GM18858 (cell line): ENCODE measurements around the gene IDH1.
"Not testable (repeated sequence)": the region's sequence is repeated elsewhere in the genome, so short reads cannot be mapped to it uniquely, and the experiment has no call there.

Experiments used
- ATAC-seq: cut with Tn5 transposase; IDR thresholded peaks from one replicate; pipeline ENCODE4 v1.9.1; 2021; ENCODE audit not compliant: unreplicated experiment

Gene IDH1

DNA sequence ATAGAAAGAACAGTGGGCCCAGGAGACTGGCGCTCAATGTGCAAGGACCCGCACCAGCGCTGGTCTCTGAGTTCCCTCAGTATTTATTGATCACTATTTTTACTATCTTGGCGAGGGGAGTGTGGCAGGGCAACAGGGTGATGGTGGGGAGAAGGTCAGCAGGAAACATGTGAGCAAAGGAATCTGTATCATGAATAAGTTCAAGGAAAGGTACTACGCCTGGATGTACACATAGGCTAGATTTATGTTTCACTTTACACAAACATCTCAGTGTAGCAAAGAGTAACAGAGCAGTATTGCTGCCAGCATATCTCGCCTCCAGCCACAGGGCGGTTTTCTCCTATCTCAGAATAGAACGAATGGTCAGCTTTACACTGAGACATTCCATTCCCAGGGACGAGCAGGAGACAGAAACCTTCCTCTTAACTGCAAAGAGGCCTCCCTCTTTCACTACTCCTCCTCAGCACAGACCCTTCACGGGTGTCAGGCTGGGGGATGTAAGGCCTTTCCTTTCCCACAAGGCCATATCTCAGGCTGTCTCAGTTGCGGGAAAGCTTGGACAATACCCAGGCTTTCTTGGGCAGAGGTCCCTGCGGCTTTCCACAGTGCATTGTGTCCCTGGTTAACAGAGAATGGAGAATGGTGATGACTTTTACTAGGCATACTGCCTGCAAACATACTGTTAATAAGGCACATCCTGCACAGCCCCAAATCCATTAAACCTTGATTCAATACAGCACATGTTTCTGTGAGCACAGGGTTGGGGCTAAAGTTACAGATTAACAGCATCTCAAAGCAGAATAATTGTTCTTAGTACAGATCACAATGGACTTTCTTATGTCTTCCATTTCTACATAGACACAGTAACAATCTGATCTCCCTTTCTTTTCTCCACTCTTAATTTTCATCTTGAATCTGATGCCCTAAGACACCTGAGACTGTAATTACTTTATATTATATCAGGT is 2.3 kb upstream of the IDH1 start:
- ATAC-seq: not testable (repeated sequence)

DNA sequence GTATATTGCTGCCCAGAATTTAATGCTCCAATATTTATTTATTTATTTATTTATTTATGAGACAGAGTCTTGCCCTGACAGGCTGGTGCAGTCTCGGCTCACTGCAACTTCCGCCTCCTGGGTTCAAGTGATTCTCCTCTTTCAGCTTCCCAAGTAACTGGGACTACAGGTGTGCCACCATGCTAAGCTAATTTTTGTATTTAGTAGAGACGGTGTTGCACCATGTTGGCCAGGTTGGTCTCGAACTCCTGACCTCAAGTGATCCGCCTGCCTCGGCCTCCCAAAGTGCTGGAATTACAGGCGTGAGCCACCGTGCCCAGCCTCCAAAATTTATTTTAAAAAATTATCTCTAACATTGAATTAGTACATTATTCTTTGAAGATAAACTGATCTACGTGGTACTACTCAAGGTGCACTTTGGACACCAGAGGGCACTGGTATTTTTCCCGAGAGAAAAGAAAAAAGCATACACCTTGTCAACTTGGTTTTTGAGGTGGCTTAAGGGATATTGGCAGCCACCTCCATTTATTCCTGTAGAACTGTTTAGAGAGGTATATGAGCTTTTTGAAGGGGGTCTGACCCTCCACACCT is 1.4 kb upstream of the IDH1 start:
- no peak for ATAC-seq

DNA sequence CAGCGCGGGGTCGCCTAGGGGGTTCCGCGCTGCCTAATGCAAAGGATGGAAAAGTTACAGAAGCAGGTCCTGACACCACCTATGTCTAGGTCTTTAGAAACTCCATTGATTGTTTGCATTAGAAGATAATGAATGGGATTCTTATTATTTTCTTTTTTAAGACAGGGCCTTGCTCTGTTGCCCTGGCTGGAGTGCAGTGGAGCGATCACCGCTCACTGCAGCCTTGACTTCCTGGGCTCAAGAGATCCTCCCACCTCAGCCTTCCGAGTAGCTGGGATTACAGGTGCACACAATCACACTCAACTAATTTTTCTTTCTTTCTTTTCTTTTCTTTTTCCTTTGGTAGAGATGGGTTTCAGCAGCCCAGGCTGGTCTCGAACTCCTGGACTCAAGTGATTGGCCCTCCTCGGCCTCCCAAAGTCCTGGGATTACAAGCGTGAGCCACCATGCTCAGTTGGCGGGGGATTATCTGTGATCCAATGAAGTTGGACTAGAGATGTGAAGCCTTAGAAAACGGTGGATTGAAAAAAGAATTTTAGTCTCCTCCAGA is 761 bp upstream of the IDH1 start:
- peak; percentile 6 for ATAC-seq

DNA sequence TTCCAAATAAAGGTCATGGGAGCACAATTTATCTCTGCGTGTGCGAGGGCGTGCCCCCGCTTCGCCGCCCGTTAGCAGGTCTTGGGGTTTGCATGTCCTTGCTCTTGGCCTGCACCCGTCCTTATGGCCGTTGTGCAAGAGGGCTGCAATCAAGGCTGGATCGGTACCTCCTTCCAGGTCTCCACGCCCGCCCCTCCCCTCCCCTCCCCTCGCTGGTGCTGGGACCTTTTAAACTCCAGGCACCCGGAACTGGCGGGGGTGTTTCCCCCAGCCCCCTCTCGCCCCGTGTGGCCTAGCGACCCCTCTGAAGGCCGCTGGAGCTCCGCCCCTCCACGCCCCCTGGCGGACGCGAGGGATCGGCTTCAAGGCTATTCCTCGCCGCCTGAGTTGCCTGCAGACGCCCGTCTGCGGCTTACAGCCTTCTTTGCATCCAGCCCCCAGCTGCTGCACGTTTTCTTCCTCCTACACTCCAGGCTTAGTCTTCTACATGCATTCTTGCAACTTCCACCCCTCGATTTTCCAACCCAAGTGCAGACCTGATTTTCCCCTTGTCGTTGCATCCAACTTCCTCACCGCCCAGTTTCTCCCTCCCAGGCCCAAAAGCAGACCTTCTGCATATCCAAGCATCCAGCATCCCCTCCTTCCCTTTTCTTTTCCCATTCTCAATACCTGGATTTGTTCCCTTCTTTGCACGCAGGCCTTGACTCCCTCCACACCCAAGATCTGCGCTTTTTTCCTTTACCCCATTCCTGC is 577 bp downstream of the IDH1 start:
- peak; percentile 67 for ATAC-seq

DNA sequence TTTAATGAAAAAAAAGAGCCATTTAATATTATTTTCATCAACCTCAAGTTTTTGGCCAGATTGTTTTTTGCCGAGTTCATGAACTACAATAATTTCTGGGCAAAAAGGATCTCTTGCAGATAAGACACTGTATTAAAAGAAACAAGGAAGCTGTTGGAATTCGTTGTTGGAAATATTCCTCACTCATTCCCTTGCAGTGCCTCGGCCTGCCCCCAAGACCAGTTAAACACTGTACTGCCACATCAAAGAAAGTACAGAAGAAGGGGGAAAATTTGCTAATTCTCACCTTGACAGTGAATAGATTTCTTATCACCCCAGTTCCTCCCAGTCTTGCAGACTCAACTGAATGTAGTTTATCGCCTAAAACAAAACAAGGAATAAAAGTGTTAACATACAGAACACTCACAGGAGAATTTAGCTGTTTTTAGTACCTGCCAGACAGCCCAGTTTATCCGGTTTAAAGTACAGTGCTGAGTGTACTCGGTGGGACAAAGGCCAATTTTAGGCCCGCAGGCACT is 1.2 kb downstream of the IDH1 start:
- no peak for ATAC-seq

DNA sequence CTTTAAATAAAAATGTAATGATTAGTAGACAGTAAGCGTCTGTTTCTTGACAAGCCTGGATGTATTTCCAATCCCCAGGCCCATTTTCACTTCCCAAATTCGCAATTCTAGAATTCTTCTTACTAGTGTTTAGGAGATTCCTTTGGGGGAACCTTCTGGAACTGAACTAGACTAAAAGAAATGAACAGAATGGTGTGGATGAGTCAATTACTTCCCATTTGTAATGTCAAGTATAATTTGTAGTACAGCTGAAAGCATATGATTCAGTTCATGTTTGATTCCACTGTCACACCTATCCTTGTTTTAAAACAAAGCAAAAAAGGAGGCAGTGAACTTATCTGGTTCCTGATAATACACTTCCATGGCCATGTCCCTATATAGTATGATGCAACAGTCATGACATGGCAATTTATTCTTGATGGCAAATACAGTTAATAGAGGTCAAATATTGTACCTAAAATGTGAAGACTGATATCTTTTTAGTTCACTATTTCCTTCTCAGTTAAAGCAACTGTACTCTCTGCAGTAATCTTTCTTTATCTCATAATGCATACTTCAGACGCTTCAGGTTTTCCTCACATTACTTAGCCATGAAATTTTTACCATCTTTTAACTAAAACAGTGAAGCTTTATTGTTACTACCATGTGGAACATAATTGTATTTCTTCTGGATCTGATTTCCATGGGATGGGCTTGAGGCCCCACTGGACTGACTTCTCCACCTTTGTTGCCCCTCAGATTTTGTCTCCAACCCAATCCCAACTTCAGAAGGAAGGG is 2.0 kb downstream of the IDH1 start:
- ATAC-seq: no peak

DNA sequence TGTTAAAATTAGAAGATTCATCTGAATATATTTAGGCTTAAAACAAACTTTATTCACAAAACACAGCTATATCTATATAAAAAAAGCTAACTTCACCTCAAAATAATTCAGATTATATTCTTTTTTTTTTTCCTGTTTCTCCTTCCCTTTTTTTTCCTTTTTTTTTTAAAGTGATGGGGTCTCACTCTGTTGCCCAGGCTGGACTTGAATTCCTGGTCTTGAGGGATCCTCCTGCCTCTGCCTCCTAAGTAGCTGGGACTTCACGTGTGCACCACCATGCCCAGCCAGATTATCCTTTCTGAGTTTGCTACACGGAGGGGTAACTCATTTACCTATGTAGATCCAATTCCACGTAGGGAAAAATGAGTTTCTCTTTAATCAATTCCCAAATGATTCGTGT is 3.8 kb downstream of the IDH1 start:
- no peak for ATAC-seq

DNA sequence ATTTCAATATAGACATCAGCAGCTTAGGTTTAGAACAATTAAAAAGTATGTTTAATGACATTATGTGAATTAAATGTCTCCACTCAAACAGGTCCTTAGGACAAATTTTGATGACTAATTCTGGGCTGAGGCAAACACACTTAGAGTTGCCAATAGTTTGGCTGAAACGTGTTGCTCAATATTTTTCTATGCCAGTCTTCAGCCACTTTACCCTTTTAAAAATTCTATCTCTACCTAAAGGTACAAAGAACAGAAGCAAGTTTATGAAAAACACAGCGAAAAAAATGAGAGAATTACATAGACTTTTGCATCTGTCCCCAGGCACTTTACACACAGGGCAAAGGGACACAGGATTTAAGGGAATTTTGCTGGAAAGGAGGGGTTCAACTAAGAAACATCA is 4.5 kb downstream of the IDH1 start:
- no peak for ATAC-seq

DNA sequence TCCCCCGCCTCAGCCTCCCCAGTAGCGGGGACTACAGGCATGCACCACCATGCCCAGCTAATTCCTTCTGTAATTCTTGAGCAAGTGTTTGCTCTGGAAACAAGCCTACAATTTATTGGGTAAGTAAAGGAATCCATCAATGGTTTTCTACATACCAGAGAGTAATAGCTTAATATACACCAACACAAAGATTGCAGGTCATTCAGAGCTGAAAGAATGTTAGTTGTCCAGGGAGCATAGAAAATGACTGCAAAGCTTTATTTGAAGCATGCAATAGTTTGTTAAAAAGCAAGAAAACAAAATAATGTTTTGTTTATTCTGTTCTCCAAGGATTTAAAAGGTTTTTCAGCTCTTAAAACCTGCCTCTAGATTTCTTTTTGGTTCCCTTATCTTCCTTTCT is 5.6 kb downstream of the IDH1 start:
- ATAC-seq: no peak

DNA sequence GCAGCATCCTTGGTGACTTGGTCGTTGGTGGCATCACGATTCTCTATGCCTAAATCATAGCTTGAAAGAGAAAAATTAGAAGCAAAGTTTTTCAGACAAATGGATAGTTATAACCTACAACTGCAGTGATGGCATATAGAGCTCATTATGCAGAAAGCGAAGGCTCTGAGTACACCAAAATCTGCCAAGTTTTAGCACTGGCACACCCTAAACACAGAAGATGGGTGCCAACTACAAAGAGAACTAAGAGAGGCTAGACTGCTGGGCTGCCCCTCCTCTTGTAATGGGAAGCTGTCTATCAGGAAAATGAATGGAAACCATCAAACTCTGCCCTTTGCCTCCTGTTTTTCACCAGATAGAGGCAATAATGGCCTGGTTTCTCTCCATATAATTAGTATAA is 6.3 kb downstream of the IDH1 start:
- no peak for ATAC-seq

DNA sequence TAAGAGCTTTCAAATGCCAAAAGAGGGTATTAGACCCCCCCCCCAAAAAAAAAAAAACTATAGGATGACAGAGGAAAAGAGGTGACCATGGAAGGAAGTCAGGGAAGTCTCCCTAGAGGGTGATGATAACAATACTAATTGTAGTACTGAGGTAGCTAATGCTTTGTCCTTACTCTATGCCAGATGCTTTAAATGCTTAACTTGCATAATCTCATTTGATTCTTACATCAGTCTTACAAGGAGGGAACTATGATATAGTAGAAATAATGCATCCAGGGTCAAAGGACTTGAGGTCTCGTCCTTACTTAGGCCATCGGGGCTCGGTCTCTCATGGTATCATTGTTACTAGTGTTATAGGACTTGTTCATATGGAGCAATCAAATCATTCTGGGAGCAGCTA is 9.1 kb downstream of the IDH1 start:
- ATAC-seq: no peak

DNA sequence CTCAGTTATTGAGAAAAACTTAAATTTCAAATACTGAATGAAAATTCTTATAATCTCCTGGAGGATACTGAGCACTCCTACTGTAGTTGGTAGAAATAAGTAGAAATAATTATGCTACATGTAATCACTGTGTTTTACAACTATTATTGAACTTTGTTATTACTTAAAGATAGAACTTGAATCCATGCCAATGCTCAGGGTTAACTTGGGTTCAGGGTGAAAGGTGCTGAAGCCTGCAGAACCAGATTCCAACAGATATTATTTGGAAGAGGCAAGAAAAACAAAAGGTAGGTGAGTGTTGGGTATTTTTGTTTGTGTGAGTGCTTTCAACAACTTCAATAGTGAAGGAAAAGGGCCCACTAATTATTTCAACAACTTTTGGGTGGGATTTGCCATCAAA is 10.4 kb downstream of the IDH1 start:
- ATAC-seq: no peak

DNA sequence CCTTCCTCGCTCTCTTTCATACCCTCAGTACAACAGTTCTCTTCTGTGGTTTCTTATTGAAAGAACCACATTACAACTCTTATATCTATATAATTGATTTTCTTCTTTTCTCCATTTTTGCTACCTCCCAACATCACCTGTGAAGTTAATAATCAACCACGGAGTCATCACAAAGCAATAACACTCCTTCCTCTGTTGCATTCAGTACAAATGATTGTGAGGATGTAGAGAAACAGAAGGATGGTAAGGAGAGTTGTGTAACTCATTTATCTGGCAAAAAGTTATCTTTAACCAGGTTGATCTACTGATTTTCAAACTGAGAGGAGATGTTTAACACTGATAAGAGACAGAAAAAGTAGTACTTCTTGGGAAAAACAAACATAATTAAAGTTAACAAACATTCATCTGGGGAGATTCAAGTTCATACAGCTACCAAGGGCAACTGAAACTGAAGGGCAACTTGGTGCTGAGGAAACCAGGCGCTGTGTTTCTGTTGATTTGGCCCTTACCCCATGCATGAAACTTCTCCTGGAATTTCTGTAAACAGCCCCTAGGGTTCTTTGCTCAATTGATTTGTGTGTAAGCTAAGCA is 14.2 kb downstream of the IDH1 start:
- no peak for ATAC-seq

DNA sequence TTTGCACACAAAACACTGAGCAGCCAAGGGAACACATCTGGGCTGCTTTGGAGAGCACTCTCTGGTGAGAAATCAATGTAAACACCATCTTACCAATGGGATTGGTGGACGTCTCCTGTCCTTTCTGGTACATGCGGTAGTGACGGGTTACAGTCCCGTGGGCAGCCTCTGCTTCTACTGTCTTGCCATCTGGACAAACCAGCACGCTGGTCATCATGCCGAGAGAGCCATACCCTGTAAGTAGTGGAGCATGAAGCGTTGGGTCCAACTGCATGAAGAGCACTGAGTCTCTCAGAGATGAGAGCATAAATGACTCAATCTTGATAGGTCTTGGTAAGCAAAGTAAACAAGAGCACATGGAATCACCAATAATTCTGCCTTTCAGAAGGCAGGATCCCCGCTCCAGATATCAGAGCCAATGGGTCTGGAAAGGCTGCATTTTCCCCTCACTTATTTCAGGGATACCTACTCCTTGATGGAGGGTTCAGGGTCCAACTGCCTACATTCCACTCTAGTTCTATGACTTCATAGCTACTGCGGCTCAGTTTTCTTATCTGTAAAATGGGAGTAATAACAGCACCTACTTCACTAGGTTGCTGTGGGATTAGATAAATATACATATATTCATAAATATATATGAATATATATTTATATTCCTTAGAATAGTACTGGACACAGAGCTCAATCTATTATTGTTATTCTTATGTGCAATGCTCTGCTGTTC is 14.9 kb downstream of the IDH1 start:
- no peak for ATAC-seq

DNA sequence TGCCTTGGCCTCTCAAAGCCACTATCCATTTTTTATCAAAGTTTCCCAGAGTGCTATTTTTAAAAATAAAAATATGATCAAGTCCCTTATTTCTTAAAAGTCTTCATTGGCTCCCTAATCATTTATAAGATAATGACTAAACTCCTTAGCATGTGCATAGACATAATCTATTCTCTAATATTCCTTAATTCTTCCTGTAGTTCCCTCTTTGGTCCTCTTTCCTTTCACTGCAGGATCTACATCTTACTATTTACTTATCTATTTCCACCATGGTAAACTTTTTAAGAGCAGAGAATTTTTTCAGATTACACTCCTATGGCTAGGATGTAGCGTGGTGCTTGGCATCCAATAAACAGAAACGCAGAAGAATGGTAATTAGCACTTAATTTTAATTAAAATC is 19.0 kb downstream of the IDH1 start:
- no peak for ATAC-seq

DNA sequence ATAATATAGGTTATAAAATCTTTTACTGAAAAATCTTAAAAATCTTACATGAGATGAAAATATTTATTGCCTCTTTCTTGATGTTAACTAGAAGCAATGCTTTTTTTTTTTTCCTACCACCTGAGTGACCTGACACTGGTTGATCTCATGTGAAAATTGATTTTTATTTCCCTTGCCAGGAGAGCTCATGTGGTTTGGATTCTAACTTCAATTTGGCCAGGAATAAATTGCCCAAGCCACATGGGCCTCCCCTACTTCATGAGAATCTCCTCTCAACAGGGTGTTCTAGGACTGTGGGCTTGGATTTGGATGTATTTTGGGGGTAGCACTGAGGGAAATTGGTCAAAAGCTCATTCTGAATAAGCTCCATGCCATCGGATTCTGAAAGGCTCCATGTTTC is 20.1 kb downstream of the IDH1 start:
- no peak for ATAC-seq

DNA sequence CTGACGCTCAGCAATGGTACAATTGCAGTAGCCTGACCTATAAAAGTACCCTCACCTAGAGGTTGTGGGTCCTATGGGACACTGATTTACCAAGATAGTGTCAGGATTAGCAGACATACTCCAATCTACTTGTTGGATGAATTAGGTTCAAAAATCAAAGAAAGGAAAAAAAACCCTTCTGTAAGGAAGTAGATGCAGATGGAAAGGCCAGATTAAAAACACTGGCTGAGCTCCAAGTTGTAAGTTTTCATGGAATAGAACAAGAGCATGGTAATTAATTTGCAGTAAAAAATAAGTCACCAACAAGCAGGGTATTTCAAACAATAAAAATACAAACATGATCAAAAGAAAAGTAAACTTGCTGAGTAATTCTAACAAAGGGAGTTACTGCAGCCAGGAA is 26.4 kb downstream of the IDH1 start:
- ATAC-seq: no peak

DNA sequence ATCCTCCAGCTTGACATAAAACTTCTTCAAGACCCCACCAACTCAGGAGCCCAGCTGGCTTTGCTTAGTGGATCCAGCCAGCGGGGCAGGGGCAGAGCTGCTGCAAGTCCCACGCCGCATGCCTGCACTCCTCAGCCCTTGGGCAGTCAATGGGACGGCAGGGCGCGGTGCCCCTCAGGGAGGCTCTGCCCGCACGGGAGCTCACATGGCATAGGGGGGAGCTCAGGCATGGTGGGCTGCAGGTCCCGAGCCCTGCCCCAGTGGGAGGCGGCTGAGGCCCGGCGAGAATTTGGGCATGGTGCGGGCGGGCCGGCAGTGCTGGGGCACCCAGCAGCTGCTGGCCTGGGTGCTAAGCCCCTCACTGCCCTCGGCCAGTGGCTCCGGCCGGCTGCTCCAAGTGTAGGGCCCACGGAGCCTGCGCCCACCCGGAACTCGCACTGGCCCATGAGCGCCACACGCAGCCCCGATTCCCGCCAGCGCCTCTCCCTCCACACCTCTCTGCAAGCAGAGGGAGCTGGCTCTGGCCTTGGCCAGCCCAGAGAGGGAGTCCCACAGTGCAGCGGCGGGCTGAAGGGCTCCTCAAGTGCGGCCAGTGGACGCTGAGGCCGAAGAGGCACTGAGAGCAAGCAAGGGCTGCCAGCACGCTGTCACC is 27.2 kb downstream of the IDH1 start:
- no peak for ATAC-seq

DNA sequence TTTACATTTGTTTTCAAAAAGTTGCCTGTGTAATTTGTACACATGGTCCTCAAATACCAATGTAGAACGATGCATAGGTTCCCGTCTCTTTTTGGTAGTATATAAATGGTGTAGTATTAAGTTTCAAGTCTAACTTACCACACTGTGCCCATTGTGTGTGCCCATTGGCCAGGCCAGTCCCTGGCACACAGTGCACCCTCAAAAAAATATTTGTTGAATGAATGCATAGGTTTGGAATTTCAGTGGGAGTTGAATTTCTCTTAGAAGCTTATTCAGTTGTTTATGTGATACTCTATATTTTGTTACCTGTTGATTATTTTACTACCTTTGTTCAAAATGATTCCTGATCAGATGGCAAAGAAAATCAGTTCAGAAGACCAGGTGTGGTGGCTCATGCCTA is 30.1 kb downstream of the IDH1 start:
- ATAC-seq: no peak
